Measurements from ENCODE around the gene CSTF2.
"Not testable (repeated sequence)": the region's sequence is repeated elsewhere in the genome, so short reads cannot be mapped to it uniquely, and the experiment has no call there.

The CSTF2 gene

GRCh38 chrX:100819837-100820666, at the start of gene CSTF2:
Gene CSTF2, plus strand, starts transcription at chrX:100820391. Its CDS starts 26 bp downstream, at chrX:100820417.
- in situ Hi-C loops (cut with MboI; ENCODE audit: low sequenced_read_pairs), result no loop called here

GRCh38 chrX:100796371-100796770, 23.8 kb upstream of the CSTF2 start:
- in situ Hi-C loops (cut with MboI; ENCODE audit: low sequenced_read_pairs), result loop anchor here (25.0 kb wide), 1 partner anchor 109 kb away; no protein-coding TSS in a partner anchor

GRCh38 chrX:100797359-100797758, 22.8 kb upstream of the CSTF2 start:
- in situ Hi-C loops (cut with MboI; ENCODE audit: low sequenced_read_pairs), result loop anchor here (25.0 kb wide), 1 partner anchor 110 kb away; no protein-coding TSS in a partner anchor

GRCh38 chrX:100798484-100799214, 21.5 kb upstream of the CSTF2 start:
- in situ Hi-C loops (cut with MboI; ENCODE audit: low sequenced_read_pairs), result loop anchor here (25.0 kb wide), 1 partner anchor 111 kb away; no protein-coding TSS in a partner anchor

GRCh38 chrX:100802843-100803242, 17.3 kb upstream of the CSTF2 start:
- in situ Hi-C loops (cut with MboI; ENCODE audit: low sequenced_read_pairs), result no loop called here

- in situ Hi-C loops (cut with MboI; ENCODE audit: low sequenced_read_pairs), result no loop called here
These were observed 15.4 kb upstream of the CSTF2 start for GRCh38 chrX:100804780-100805179.

GRCh38 chrX:100808265-100808664, 11.9 kb upstream of the CSTF2 start:
- in situ Hi-C loops (cut with MboI; ENCODE audit: low sequenced_read_pairs), result not testable (repeated sequence)

GRCh38 chrX:100812216-100813158, 7.7 kb upstream of the CSTF2 start:
- in situ Hi-C loops (cut with MboI; ENCODE audit: low sequenced_read_pairs), result no loop called here

- in situ Hi-C loops (cut with MboI; ENCODE audit: low sequenced_read_pairs), result no loop called here
These were observed 2.9 kb upstream of the CSTF2 start for GRCh38 chrX:100817340-100817739.

- in situ Hi-C loops (cut with MboI; ENCODE audit: low sequenced_read_pairs), result no loop called here
These were observed 706 bp upstream of the CSTF2 start for GRCh38 chrX:100819534-100819836.

GRCh38 chrX:100829730-100830129, 9.5 kb downstream of the CSTF2 start:
- in situ Hi-C loops (cut with MboI; ENCODE audit: low sequenced_read_pairs), result no loop called here

- in situ Hi-C loops (cut with MboI; ENCODE audit: low sequenced_read_pairs), result no loop called here
These were observed 10.0 kb downstream of the CSTF2 start for GRCh38 chrX:100830143-100830542.

- in situ Hi-C loops (cut with MboI; ENCODE audit: low sequenced_read_pairs), result no loop called here
These were observed 10.4 kb downstream of the CSTF2 start for GRCh38 chrX:100830547-100830946.

- in situ Hi-C loops (cut with MboI; ENCODE audit: low sequenced_read_pairs), result no loop called here
These were observed 11.2 kb downstream of the CSTF2 start for GRCh38 chrX:100831219-100831946.

- in situ Hi-C loops (cut with MboI; ENCODE audit: low sequenced_read_pairs), result no loop called here
These were observed 30.1 kb downstream of the CSTF2 start for GRCh38 chrX:100850317-100850716.

- in situ Hi-C loops (cut with MboI; ENCODE audit: low sequenced_read_pairs), result no loop called here
These were observed 32.6 kb downstream of the CSTF2 start for GRCh38 chrX:100852810-100853209.

GRCh38 chrX:100863326-100863864, 43.2 kb downstream of the CSTF2 start:
- in situ Hi-C loops (cut with MboI; ENCODE audit: low sequenced_read_pairs), result no loop called here

- in situ Hi-C loops (cut with MboI; ENCODE audit: low sequenced_read_pairs), result no loop called here
These were observed 44.6 kb downstream of the CSTF2 start for GRCh38 chrX:100864657-100865391.

GRCh38 chrX:100868273-100868672, 48.1 kb downstream of the CSTF2 start:
- in situ Hi-C loops (cut with MboI; ENCODE audit: low sequenced_read_pairs), result no loop called here
